H1 (cell line): ENCODE measurements around the gene ATP6V1B1. TPM values are rescaled to one million over a fixed set of nuclear protein-coding genes. Genes with fewer than 3 reads are reported as not detected.

ENCODE experiments used
- RFX5 ChIP-seq: IDR thresholded peaks from 2 replicates; pipeline ENCODE4 v1.6.1; 2011; ENCODE audit warnings: low read depth, low read length, improper control_type of control experiment, borderline replicate concordance
- polyA plus RNA-seq, 7 experiments: library from polyadenylated mRNA; depleted of rRNA in 3 of 7; stranded (reverse) in 5 of 7; unstranded in 2 of 7; fragments of >200 nt in 5 of 7; fragments of 200-250 nt in 2 of 7; gene quantifications; 1 replicate in 5 of 7; 2 replicates in 1 of 7; 4 replicates in 1 of 7; pipeline versions ENCODE4 v1.2.1 to v1.2.3, GENCODE V29; 2011 to 2013; ENCODE audit warnings: missing spikeins in 2 of 7, mixed read lengths in 2 of 7
- total RNA-seq: library from RNA; stranded (reverse); fragmentation: NEBNext Ultra II Directional; extraction: Animal tissue kit (Norgen Biotek cat#: 25700); gene quantifications from 2 replicates; pipeline ENCODE4 v1.2.1, GENCODE V29; 2021
- TF ChIP-seq, protein P1 (sequence below): fragments of 300-600 bp; sonication (generic); IDR thresholded peaks from 2 replicates; pipeline ENCODE4 v1.7.1; 2012; ENCODE audit warnings: low read length, moderate library complexity, mild to moderate bottlenecking, inconsistent platforms; ENCODE audit not compliant: insufficient replicate concordance

ATP6V1B1 gene
- total and polyA plus RNA-seq, 2 of the 8 experiments (the other 6 are each of a cell fraction or from before 2014, with no cell fraction given) = not detected

DNA sequence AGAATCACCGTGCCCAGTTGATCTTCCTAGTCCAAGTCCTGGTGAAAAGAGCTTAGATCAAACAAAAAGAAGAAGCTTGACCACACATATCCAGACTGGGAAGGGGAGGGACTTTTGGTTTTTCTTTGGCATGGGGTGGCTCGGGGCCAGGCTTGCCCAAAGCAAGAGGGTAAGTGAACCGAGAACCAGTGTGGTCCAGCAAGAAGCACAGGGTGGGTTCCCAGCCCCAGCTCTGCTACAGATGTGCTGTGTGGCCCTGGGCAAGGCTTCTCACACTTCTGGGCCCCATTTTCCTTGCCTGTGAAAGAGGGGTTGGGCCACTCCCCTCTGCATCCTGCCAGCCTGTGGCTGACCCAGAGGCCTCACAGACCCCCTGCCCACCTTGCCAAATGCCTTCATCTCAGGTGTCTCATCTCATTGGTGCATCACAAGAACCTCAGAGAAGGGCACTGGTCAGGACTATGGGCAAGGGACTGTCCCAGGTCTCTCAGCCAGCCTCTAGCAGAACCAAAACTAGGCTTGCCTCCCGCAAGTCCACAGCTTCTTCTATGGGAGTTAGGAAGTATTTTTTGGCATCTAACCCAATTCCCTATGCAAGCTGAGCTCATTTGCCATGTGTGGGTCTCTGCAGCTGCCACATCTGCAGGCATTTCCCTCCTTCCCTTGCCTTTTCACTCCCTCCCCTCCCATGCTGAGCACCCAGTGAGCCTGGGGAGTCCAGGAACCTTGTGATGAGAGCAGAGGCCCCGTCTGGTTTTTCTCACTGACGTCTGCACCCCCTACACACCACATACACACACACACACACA lies 6.9 kb downstream of the ATP6V1B1 start (continued):
- TF ChIP-seq RFX5 = no peak
- TF ChIP-seq, protein P1, sequence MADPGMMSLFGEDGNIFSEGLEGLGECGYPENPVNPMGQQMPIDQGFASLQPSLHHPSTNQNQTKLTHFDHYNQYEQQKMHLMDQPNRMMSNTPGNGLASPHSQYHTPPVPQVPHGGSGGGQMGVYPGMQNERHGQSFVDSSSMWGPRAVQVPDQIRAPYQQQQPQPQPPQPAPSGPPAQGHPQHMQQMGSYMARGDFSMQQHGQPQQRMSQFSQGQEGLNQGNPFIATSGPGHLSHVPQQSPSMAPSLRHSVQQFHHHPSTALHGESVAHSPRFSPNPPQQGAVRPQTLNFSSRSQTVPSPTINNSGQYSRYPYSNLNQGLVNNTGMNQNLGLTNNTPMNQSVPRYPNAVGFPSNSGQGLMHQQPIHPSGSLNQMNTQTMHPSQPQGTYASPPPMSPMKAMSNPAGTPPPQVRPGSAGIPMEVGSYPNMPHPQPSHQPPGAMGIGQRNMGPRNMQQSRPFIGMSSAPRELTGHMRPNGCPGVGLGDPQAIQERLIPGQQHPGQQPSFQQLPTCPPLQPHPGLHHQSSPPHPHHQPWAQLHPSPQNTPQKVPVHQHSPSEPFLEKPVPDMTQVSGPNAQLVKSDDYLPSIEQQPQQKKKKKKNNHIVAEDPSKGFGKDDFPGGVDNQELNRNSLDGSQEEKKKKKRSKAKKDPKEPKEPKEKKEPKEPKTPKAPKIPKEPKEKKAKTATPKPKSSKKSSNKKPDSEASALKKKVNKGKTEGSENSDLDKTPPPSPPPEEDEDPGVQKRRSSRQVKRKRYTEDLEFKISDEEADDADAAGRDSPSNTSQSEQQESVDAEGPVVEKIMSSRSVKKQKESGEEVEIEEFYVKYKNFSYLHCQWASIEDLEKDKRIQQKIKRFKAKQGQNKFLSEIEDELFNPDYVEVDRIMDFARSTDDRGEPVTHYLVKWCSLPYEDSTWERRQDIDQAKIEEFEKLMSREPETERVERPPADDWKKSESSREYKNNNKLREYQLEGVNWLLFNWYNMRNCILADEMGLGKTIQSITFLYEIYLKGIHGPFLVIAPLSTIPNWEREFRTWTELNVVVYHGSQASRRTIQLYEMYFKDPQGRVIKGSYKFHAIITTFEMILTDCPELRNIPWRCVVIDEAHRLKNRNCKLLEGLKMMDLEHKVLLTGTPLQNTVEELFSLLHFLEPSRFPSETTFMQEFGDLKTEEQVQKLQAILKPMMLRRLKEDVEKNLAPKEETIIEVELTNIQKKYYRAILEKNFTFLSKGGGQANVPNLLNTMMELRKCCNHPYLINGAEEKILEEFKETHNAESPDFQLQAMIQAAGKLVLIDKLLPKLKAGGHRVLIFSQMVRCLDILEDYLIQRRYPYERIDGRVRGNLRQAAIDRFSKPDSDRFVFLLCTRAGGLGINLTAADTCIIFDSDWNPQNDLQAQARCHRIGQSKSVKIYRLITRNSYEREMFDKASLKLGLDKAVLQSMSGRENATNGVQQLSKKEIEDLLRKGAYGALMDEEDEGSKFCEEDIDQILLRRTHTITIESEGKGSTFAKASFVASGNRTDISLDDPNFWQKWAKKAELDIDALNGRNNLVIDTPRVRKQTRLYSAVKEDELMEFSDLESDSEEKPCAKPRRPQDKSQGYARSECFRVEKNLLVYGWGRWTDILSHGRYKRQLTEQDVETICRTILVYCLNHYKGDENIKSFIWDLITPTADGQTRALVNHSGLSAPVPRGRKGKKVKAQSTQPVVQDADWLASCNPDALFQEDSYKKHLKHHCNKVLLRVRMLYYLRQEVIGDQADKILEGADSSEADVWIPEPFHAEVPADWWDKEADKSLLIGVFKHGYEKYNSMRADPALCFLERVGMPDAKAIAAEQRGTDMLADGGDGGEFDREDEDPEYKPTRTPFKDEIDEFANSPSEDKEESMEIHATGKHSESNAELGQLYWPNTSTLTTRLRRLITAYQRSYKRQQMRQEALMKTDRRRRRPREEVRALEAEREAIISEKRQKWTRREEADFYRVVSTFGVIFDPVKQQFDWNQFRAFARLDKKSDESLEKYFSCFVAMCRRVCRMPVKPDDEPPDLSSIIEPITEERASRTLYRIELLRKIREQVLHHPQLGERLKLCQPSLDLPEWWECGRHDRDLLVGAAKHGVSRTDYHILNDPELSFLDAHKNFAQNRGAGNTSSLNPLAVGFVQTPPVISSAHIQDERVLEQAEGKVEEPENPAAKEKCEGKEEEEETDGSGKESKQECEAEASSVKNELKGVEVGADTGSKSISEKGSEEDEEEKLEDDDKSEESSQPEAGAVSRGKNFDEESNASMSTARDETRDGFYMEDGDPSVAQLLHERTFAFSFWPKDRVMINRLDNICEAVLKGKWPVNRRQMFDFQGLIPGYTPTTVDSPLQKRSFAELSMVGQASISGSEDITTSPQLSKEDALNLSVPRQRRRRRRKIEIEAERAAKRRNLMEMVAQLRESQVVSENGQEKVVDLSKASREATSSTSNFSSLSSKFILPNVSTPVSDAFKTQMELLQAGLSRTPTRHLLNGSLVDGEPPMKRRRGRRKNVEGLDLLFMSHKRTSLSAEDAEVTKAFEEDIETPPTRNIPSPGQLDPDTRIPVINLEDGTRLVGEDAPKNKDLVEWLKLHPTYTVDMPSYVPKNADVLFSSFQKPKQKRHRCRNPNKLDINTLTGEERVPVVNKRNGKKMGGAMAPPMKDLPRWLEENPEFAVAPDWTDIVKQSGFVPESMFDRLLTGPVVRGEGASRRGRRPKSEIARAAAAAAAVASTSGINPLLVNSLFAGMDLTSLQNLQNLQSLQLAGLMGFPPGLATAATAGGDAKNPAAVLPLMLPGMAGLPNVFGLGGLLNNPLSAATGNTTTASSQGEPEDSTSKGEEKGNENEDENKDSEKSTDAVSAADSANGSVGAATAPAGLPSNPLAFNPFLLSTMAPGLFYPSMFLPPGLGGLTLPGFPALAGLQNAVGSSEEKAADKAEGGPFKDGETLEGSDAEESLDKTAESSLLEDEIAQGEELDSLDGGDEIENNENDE = no peak
